Measurements from ENCODE around the gene MAP3K5.

Gene MAP3K5

DNA sequence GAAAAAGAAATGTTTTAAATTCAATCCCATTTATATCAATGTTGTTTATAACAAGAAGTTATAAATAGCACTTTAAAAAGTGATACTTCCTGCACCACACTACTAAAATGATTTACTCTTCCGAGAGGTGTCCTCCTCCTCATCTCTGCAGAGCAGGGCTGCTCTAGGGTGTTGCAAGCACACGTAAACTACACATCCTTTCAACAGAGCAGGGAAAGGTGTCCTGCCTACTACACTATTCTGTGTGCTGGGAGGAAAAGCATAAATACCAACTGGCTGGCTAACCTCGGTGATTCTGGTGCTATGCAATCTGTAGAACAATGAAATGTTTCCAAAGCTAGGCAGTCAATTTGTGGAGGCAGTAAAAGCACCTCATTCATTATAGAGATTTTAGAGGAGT lies 152.6 kb downstream of the MAP3K5 start:
- no peak for DNase-seq

DNA sequence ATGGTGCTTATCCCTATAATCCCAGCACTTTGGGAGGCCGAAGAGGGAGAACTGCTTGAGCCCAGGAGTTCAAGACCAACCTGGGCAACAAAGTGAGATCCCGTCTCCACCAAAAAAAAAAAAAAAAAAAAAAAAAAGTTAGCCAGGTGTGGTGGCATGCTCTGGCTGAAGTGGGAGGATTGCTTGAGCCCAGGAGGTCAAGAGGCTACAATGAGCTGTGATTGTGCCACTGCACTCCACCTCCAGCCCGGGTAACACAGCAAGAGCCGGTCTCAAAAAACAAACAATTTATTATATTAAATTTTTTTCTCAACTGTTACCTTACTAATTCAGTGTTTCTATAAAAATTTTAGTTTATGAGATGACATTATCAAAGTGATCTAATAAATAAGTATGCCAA lies 156.7 kb downstream of the MAP3K5 start:
- no peak for DNase-seq

DNA sequence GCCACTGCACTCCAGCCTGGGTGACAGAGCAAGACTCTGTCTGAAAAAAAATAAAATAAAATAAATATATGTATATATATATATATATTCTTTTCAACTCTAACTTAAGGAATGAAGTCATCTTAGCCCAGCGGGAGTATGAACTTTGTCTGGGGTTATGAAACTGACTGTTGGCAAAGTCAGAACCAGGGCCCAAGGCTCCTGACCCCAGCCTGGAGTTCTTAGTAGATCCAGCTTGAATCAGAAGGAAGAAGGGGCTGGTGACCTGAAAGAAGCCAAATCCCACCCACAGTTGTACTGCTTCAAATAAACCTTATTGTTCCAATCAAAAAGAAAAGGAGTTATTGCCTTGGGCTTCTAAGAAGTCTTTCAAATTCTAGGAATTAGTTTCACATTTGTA lies 158.9 kb downstream of the MAP3K5 start:
- no peak for DNase-seq

DNA sequence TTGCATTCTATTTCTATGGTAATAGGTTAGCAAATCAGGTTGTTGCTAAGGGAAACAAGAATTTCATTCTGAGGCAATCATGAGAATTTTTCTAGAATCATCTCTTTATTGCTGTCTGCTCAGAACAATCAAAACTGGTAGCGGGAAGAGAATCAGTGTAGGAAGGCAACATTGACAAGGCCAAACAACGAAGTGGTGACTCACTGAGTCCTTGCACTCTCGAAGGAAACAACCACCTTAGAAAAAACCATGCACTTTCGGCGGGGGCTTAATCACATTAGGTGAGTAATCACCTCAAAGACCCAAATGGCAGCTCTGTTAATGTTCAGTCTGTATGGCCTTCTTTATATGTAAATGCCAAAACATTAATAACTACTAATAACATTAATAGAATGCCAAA lies 163.3 kb downstream of the MAP3K5 start:
- DNase-seq: no peak

DNA sequence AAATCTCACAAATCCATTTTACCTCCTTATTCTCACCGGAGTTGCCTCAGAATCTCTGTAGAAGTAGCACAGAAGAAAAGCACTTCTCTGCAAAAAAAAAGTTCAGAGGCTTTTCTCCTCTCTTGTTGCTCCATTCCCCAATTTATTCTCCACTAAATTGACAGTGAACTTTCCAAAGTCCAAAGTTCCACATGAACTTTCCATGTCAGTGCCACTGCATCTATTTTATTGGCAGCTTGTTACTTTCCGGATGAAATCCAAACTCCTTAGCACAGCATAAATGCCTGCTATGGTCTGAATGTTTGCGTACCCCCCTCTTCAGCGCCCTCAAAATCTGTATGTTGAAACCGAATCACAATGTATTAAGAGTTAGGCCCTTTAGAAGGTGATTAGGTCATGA lies 165.1 kb downstream of the MAP3K5 start:
- DNase-seq: no peak

DNA sequence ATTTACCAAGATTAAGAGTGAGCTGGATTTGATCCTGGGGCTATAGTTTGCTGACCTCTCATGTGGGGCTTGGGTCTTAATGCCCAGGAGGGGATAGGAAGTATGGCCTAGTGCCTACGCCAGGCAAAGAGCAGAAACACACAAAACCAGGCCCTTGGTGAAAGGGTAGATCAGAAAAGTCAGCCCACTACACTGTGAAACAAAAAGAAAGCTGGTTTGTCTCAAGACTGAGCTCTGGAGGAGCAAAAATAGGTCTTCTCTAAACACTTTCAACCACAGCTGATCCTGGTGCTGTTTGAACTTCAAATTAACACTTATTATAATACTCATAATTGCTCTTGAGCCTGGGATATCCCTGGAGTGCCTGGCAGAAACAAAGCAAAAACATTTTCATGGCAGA lies 167.0 kb downstream of the MAP3K5 start:
- DNase-seq: no peak

DNA sequence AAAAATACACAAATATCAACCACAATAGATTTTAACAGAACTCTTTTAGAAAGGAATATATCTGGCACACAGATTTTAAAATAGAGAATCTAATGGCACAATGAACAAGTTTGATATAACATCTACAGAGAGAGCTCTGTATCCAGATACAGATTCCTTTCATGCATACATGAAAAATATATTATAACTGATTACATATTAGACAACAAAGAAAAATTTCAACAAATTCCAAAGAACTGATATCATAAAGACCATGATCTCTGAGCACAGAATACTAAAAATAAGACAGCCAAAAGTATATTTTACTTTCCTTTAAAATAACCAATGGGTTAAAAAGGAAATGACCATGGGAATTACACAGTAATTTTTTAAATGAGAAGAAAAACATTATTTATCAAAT lies 167.9 kb downstream of the MAP3K5 start:
- no peak for DNase-seq

DNA sequence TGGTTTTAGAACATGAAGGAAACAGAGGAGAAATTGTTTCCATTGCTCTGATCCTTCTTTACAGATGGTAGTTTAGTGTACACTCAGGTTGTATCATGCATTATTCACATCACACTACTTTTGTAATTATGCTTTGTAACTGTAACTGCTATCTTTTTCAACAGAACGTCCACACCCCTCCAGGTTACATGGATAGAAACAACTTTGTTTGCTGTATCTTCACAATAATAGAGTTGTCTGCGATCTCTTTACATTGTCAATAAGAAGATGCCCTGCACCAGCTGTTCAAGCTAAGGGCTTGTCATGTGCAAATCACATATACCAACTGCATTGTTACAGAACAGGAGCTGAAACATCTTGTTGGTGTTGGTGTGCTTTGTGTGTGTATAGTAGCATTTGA lies 174.2 kb downstream of the MAP3K5 start:
- DNase-seq: no peak

DNA sequence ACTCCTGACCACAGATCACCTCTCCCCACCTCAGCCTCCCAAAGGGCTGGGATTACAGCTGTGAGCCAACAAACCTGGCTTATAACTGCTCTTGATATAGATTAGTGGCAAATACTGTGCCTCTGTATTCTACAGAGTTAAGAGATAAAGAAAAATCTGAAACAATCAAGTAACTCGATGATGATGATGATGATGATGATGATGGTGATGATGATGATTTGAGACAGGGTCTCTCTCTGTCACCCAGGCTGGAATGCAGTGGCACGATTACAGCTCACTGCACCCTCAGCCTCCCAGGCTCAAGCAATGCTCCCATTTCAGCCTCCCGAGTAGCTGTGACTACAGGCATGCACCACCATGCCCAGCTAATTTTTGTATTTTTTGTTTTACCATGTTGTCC lies 175.8 kb downstream of the MAP3K5 start:
- DNase-seq: no peak

DNA sequence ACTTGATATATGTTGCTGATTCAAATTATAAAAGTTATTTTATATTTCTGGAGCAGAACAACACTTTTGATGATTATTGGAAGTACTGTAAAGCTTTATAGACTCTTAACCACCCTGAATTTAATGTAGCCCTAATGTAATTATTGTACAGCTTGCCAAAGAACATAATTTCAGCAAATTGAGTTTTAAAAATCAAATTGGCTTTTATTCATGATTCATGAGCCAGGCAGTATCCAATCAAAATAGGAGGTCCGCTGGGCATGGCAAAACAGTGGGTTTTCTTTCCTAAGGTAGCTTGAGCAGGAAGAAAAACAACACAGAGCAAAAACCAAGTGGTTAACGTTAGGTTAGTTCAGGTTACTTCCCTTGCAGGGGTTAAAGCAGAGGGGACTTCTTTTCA lies 177.3 kb downstream of the MAP3K5 start:
- no peak for DNase-seq

DNA sequence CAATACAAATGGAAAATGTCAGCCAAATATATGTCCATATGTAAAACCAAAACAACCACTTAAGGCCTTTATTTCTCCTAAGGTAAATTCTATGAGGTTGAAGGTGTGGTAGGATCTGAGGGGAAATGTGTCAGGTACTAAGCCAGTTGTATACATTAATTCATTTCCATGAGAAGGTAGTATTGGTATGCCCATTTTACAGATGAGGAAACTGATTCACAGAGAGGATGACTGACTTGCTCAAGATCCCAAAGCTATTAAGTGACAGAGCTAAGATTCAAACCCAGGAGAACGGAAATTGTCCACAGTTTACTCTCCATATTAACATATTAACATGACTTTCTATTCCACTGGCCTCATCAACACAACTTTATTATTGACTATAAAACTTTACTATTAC lies 177.9 kb downstream of the MAP3K5 start:
- no peak for DNase-seq

DNA sequence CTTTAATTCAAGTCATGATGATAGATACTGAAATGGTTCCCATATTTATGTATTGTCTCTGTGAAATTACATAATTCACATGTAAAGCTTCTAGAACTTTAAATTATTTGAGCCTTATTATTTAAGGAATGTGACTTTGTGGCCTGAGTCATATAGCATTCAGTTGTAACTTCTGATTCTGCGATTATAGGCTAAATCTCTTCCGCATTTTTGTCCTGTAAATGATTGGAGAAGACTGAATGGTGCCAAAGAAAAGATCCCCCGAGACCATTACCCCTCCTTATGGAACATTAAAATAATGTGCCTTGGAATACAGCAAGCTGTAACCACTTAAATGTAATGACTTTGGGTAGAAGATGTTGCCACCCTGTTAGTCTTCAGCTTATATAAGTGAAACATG lies 178.8 kb downstream of the MAP3K5 start:
- DNase-seq: no peak

DNA sequence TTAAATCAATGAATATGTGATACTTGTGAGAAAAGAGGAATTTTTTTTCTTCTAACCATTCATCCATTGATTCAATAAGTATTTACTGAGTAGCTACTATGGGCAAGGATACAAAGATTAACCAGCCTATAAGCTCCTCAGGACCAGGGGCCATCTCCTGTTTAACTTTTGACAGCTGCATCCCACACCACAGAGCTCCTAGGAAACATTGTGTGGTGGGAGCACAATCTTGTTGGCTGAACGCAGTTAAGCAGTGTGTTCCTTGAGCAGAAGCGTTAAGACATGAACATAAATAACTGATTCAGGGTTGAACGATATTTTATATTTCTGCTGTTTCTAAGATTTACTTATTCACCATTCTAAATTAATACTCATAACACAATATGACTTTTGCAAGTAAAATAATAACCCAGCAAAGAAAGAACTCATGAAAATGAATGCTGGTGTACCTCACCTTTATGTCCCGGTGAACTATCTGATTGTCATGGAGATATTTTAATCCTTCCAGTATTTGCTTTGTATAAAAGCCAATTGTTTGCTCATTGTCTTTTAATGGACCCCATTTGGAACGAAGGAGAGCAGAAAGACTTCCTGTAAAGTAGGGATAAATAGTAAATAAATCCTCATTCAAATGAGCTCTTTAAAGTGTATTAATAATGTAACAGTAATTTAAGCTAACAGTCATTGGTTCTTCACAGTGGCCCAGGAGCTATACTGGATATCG lies 179.4 kb downstream of the MAP3K5 start:
- DNase-seq: no peak

DNA sequence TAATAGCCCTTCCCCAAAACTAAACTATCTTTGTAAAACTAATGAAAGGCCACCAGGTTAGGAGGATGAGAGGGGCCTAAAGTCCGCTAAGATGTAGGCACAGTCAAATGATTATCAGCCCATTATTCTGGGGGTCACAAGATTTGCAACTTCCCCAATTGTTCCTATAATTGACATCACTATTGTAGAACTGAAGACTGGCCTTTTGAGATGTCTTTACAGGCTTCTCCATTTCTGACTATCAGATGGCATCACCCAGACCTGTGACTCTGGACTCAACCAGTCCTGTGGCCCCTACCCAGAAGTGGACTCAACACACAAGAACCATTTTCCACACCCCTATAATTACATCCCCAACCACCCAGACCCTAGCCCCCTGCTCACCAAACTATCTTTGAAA lies 180.5 kb downstream of the MAP3K5 start:
- DNase-seq: peak; percentile 23 to 47 (median 36)

DNA sequence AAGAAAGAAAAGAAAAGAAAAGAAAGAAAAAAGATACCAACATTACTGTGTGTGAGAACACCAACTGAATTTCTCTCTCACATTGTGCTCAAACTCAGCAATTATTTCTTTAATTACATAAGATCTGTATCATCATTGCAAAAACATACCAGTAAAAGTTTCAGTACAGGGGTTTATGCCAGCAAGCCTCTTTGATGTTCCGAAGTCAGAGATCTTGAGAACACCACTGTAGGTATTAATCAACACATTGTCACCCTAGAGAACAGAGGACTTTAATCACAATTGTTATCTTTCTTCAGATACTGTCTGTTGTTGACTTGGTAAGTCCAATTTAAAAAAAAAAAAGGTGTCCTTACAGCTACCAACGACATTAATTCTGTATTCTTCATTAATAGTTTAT lies 181.1 kb downstream of the MAP3K5 start:
- no peak for DNase-seq

DNA sequence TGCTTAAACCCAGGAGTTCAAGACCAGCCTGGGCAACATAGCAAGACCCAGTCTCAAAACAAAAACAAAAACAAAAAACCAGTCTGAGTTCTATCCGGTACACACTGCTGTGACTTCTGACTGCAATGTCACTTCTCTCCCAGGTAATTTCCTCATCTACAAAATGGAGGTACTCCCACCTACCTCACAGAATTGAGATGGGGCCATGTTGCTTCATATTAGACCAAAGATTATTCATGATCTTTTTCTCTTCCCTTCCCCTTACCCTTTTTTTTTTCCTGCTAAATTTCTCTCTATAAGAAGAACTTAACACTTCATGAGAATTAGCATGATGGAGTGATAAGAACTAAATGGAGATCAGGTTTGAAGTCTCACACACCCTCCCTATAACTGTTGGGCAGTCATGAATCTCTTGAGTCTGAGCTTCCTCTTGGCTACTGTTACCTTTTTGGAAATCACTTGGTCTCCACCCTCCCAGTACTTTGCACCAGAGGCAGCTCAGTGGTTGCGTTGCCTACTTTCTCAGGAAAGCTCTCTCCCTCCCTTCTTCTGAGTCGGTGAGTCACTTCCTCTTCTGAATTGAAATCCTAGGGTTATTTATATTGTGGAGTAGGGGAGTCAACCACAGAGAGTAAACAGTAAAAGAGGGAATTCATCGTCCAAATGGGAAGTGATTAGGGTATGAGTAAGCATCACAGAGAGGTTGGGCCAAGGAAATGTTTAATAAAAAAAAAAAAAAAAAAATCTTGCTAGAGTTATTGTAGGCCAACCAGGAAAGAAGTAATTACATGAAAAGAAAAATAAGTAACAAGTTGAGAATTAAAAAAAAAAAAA lies 182.2 kb downstream of the MAP3K5 start:
- DNase-seq: peak; percentile 80 to 95 (median 91)

DNA sequence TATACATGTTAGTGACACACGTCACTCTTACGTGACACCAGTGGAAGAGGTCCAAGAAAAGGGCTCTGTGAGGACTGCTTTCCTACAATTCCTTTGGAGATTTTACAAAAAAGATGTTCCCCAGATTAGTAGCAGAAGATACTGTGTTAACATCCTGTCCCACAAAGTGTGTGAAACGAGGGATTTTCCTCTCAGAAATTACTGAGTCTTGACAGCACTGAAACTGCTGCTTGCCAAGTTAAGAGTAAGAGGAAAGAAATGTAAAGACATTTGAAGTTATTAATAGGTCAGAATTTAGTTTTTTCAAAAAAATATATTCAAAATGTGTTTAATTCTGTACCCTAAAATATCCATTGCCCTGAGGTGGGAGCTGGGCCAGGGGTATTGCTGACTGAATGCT lies 183.3 kb downstream of the MAP3K5 start:
- DNase-seq: no peak

DNA sequence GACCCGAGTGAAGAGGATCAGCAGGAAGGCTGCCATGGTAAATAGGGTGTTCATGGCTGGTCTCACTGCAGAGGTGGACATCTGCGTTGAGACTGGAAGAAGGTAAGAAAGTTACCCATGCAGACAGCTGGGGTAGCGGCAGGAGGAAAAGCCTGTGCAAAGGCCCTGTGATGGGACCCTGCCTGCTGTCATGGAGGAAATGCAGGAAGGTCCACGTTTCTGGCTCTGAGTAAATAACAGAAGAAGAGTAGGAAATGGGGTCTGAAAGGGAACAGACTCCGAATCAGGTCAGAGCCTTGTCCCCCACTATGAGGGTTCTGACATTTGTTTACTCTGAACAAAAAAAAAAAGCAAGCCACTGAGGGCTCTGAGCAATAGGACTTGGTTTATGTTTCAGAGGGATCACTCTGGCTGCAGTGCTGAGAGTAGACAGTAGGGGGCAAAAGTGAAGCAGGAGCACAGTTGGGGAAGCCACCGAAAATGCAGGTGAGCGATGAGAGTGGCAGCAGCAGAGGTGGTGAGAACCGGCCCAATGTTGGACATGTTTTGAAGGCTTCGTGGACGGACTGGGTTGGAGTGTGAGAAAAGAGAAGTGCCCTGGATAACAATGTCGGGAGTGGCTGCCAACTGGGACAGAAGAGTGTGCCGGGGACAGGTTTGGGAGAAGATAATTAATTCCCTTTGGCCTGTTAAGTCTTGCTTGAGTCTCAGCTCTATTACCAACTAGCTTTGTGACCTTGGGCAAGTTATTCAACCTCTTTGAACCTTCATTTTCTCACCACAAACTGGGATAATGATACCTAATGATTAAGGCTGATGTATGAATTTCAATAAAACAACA lies 184.1 kb downstream of the MAP3K5 start:
- DNase-seq: peak; percentile 50 to 76 (median 69)

DNA sequence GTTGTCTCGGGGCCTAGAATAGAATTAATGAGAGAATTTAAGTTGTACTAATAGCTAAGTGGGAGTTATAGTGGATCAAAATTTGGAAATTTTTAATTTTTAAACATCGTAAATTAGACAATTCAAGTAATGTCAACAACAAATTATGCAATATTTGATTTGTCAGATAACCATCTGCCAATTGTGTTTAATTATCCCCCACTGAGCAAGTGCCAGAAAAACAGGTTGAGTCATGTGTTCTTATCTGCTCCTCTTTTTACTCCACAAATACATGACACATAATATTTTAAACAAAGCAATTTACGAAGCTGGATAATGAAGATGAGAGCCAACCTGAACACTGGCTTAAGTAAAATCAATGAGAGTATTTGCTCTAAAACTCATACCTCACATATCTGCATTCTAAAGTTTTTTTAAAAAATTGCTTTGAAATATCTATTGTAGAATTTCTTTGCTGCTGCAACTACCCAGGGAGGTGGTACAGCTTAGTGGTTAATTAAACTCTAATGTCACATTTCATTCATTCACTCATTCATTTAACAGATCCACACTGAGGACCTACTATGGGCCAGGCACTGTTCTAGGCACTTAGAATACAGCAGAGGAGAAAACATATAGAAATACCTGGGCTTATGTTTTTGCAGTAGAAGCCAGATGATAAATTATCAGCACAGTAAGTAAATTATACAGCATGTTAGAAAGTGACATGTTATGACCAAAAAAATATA lies 184.9 kb downstream of the MAP3K5 start:
- no peak for DNase-seq

DNA sequence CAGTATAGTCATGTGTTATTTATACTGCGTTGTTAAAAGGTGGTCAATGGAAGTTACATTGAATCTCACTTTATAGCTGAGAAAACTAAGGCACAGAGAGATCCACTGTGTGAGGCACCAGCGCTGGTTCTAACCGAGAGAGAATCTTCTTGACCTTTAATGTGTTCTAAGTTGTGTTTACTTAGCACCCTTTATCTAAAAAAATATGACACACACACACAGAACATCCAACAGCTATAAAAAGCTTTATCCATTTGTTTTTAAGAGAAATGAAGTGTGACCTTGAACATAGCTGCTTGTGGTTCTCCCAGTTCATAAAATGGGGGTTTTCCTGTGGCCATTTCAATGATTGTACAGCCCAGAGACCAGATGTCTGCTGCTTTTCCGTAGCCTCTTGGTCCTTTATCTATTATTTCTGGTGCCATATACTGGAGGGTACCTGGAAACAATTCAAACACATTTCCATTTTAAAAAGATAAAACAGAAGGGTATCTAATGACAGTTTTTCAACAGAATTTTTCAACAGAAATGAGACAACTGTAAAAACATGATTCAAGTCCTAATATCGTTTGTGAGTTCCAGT lies 187.3 kb downstream of the MAP3K5 start:
- DNase-seq: no peak

DNA sequence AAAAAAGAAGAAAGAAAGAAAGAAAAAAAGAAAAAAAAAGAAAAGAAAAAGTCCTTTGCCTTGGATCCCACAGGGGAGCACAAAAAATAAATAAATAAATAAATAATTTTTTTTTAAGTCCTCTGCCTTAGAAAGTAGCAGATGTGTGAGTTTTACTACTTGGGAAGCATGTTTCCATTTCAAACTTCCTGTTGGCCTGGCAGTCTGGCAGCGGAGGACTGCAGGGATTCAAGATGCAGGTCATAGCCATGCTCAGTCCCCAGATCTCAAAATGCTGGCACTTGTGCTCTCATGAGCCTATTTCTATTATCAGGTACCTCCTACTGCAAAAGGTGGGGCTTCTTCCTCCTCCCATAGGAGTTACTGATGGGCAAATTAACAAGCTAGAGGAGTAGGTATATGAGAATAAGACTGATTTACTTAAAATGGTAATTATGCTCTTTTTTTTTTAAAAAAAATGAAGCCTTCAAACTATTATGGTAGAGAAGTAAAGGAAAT lies 187.9 kb downstream of the MAP3K5 start:
- no peak for DNase-seq

DNA sequence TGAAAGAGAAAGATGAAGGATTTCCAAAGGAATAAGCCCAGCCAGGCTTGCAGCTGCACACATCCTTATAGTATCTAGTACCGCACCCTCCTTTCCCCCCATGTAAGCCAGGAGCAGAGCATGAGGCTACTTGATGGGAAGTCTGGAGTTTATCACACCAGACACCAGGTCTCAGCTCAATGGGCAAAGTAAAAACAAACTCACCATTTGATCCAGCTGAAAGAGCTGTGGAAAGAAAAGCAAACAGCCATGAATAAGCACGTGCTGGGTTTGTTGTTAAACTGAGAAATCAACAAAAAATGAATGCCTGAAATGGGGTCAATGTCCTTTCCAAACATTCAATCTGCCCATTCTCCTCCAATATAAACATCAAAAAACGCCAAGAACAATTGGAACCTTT lies 191.5 kb downstream of the MAP3K5 start:
- DNase-seq: no peak

All from suppressor macrophage treated with lipopolysaccharide for 1 hour (primary cell).